A673 (cell line): Measurements from ENCODE around the gene USH1C. TPM values are rescaled to one million over a fixed set of nuclear protein-coding genes. Genes with fewer than 3 reads are reported as not detected.

ENCODE experiments used
- BruUV-seq: library from RNA; stranded (reverse); fragments of 400-500 nt; replicated peaks from 2 replicates; lab custom pipeline; 2021; lab: Mats Ljungman, UMichigan
- CTCF ChIA-PET: fragments of 300-600 bp; sonication (Branson Sonifier 250); formaldehyde crosslinking; loops from one replicate; lab custom pipeline; 2022; ENCODE audit warnings: antibody characterized with exemption; lab: Charles Lee
- POLR2A ChIA-PET: fragments of 300-600 bp; sonication (Branson Sonifier 250); formaldehyde crosslinking; loops from one replicate; lab custom pipeline; 2022; ENCODE audit warnings: antibody characterized with exemption; ENCODE audit not compliant: low non-redundant PET; lab: Charles Lee
- DNase-seq: peaks from one replicate; pipeline ENCODE4 v3.0.0-alpha.2; 2015; ENCODE audit warnings: low spot score
- H3K27ac ChIP-seq: fragments of 200-600 bp; sonication (generic); 2 replicates; pipeline ENCODE4 v1.5.1; 2016; ENCODE audit warnings: mixed run types, low read depth, mild to moderate bottlenecking, mixed read lengths, antibody characterized with exemption, low read length; ENCODE audit not compliant: poor library complexity, severe bottlenecking
- H3K27me3 ChIP-seq: fragments of 200-600 bp; sonication (generic); replicated peaks from 2 replicates; pipeline ENCODE4 v1.6.1; 2017; ENCODE audit warnings: mixed run types, low read depth, mild to moderate bottlenecking, mixed read lengths, antibody characterized with exemption, low read length; ENCODE audit not compliant: insufficient read depth, poor library complexity
- H3K36me3 ChIP-seq: fragments of 200-600 bp; sonication (generic); 2 replicates; pipeline ENCODE4 v1.6.1; 2016; ENCODE audit warnings: mixed run types, mild to moderate bottlenecking, mixed read lengths, antibody characterized with exemption, low read length; ENCODE audit not compliant: insufficient read depth, poor library complexity, severe bottlenecking
- H3K4me1 ChIP-seq: fragments of 200-600 bp; sonication (generic); 2 replicates; pipeline ENCODE4 v1.6.1; 2017; ENCODE audit warnings: mixed run types, mild to moderate bottlenecking, mixed read lengths, antibody characterized with exemption, low read length; ENCODE audit not compliant: insufficient read depth, poor library complexity, severe bottlenecking
- H3K4me3 ChIP-seq: fragments of 200-600 bp; sonication (generic); 2 replicates; pipeline ENCODE4 v1.5.1; 2016; ENCODE audit warnings: low read depth, mixed run types, mild to moderate bottlenecking, mixed read lengths, low read length; ENCODE audit not compliant: poor library complexity, severe bottlenecking
- H3K9me3 ChIP-seq: fragments of 200-600 bp; sonication (generic); 2 replicates; pipeline ENCODE4 v1.6.1; 2016; ENCODE audit warnings: mixed run types, low read depth, mild to moderate bottlenecking, mixed read lengths, antibody characterized with exemption, low read length; ENCODE audit not compliant: poor library complexity, severe bottlenecking
- EZH2 ChIP-seq: fragments of 200-600 bp; sonication (generic); IDR thresholded peaks from 2 replicates; pipeline ENCODE4 v1.6.1; 2017; ENCODE audit warnings: borderline replicate concordance, low read depth, mild to moderate bottlenecking, mixed read lengths, antibody characterized with exemption, low read length; ENCODE audit not compliant: poor library complexity, severe bottlenecking
- intact Hi-C: fragments of 100-400 bp; cut with micrococcal nuclease; formaldehyde crosslinking; loops from one replicate; pipeline ENCODE4 v1.10.0; 2022; ENCODE audit not compliant: unreplicated experiment
- total RNA-seq: library from RNA; stranded (reverse); gene quantifications from 2 replicates; pipeline ENCODE4 v1.2.3, GENCODE V29; 2021
- TF ChIP-seq, protein P1 (sequence below): fragments of 300-800, 200-600 bp; sonication (generic); conservative IDR thresholded peaks from 2 replicates; pipeline ENCODE4 v1.5.1; 2017; ENCODE audit warnings: low read depth, mild to moderate bottlenecking, antibody characterized with exemption, low read length, moderate library complexity, mixed read lengths

USH1C gene
- total RNA-seq, 1 experiment from 2014 or later = not detected

DNA sequence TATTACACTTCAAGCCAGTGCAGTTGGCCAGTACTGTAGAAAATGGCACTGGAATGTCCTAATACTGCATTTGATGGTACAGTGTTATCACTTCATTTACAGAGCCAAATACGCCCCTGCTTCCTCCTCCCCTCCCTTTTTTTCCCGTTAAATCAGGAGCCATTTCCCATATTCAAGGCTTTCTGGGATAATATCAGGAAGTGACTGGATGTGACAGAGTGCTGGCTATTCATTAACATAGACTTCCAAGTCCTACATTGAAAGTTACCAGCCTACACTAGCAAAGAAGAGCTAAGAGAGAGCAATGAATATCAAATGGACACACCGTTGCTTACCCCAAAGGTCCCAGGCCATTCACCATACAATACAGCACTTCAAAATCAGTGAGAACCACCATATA lies 35.4 kb downstream of the USH1C start:
- no peaks in the 10 kb centered on the region for H3K4me1 ChIP-seq
- CTCF ChIA-PET = interaction anchor here (0.7 kb wide), 1 partner anchor 125 kb away, joined by 3 read pairs; no protein-coding TSS in a partner anchor
- H3K36me3 ChIP-seq = no peaks in the 10 kb centered on the region
- H3K9me3 ChIP-seq = no peaks in the 10 kb centered on the region
- H3K27ac ChIP-seq = no peak overlapping the region
- no peak overlapping the region for H3K4me3 ChIP-seq
- intact Hi-C loops = no loop called here
- no peak for TF ChIP-seq EZH2
- TF ChIP-seq, protein P1, sequence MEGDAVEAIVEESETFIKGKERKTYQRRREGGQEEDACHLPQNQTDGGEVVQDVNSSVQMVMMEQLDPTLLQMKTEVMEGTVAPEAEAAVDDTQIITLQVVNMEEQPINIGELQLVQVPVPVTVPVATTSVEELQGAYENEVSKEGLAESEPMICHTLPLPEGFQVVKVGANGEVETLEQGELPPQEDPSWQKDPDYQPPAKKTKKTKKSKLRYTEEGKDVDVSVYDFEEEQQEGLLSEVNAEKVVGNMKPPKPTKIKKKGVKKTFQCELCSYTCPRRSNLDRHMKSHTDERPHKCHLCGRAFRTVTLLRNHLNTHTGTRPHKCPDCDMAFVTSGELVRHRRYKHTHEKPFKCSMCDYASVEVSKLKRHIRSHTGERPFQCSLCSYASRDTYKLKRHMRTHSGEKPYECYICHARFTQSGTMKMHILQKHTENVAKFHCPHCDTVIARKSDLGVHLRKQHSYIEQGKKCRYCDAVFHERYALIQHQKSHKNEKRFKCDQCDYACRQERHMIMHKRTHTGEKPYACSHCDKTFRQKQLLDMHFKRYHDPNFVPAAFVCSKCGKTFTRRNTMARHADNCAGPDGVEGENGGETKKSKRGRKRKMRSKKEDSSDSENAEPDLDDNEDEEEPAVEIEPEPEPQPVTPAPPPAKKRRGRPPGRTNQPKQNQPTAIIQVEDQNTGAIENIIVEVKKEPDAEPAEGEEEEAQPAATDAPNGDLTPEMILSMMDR = no peak
- DNase-seq = no peak
- no TSS peak for BruUV-seq
- POLR2A ChIA-PET = interaction anchor here (0.7 kb wide), 1 partner anchor 233 kb away, joined by 3 read pairs; no protein-coding TSS in a partner anchor
- H3K27me3 ChIP-seq = no peaks in the 10 kb centered on the region

GRCh38 chr11:17508306-17508705 lies 35.9 kb downstream of the USH1C start:
- DNase-seq = no peak
- intact Hi-C loops = no loop called here
- no peak for TF ChIP-seq EZH2
- TF ChIP-seq, protein P1 = no peak
- no peaks in the 10 kb centered on the region for H3K9me3 ChIP-seq
- H3K4me1 ChIP-seq = no peaks in the 10 kb centered on the region
- CTCF ChIA-PET = interaction anchor here (0.7 kb wide), 1 partner anchor 124 kb away, joined by 3 read pairs; no protein-coding TSS in a partner anchor
- H3K27me3 ChIP-seq = no peaks in the 10 kb centered on the region
- no peaks in the 10 kb centered on the region for H3K36me3 ChIP-seq
- no peak overlapping the region for H3K4me3 ChIP-seq
- no TSS peak for BruUV-seq
- POLR2A ChIA-PET = no interaction called here
- no peak overlapping the region for H3K27ac ChIP-seq

DNA sequence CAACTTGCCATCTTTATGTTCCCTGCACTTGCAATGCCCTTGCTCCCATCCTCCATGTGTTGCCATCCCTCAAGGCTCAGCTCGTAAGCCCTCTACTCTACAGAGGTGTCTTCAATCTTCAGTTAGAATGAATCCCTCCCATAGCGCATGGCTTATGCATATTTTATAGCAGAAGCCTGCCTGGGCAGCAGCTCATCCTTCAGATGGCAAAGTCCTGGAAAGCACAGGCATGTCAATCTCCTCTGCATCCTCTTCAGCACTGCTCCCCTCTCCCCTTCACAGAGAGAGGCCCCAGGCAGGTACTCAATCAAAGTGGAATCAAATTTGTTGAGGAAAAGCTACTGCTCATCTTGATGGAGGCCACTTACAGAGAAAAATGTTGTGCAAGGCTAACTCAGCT lies 36.4 kb downstream of the USH1C start:
- Histone ChIP-seq H3K4me1 (no peaks in the 10 kb centered on the region), H3K9me3 (no peaks in the 10 kb centered on the region), H3K36me3 (no peaks in the 10 kb centered on the region), H3K4me3 (no peak overlapping the region), H3K27me3 (no peaks in the 10 kb centered on the region), H3K27ac (no peak overlapping the region)
- no peak for DNase-seq
- intact Hi-C loops = no loop called here
- TF ChIP-seq EZH2 = no peak
- TF ChIP-seq, protein P1 = no peak
- ChIA-PET CTCF (interaction anchor here (0.7 kb wide), 1 partner anchor 124 kb away, joined by 3 read pairs; no protein-coding TSS in a partner anchor), POLR2A (no interaction called here)
- BruUV-seq = no TSS peak
